Neural cell (in vitro differentiated cells): ENCODE data around the gene ZNF280C.

Experiments
- CTCF ChIP-seq: fragments of 450-650 bp; IDR thresholded peaks from 2 replicates; pipeline ENCODE4 v1.5.1; 2014; ENCODE audit warnings: antibody characterized with exemption, mild to moderate bottlenecking, moderate library complexity; ENCODE audit not compliant: poor library complexity, severe bottlenecking
- POLR2AphosphoS5 ChIP-seq: IDR thresholded peaks from 2 replicates; pipeline ENCODE4 v1.6.1; 2012
- RAD21 ChIP-seq: fragments of 450-650 bp; conservative IDR thresholded peaks from 2 replicates; pipeline ENCODE4 v1.6.1; 2014; ENCODE audit warnings: antibody characterized with exemption, mild to moderate bottlenecking, moderate library complexity
- SMC3 ChIP-seq: fragments of 450-650 bp; conservative IDR thresholded peaks from 2 replicates; pipeline ENCODE4 v1.6.1; 2014; ENCODE audit warnings: antibody characterized with exemption, mild to moderate bottlenecking, moderate library complexity; ENCODE audit not compliant: poor library complexity

GRCh38 chrX:130179579-130180215 is 89.0 kb downstream of the ZNF280C start:
- TF ChIP-seq SMC3 (no peak), RAD21 (no peak), CTCF (no peak), POLR2AphosphoS5 (peak; percentile 51)
